Muscle of arm (tissue), 12 donors: ENCODE data around the gene JADE2. TPM values are rescaled to one million over a fixed set of nuclear protein-coding genes. Genes with fewer than 3 reads are reported as not detected.
"Not testable (repeated sequence)": the region's sequence is repeated elsewhere in the genome, so short reads cannot be mapped to it uniquely, and the experiment has no call there.

Source experiments
- DNase-seq: peaks from one replicate; pipeline ENCODE4 v3.0.0-alpha.2; 2013
- polyA plus RNA-seq, 12 donors: library from polyadenylated mRNA; unstranded; fragments of 120-200 nt; gene quantifications; one replicate each; pipeline ENCODE4 v1.2.1, GENCODE V29; 2013; ENCODE audit not compliant: insufficient read length in 12 of 12

The JADE2 gene
- polyA plus RNA-seq, 12 donors = 0.53 to 15.4 (median 0.92) TPM; not detected in 1

DNA sequence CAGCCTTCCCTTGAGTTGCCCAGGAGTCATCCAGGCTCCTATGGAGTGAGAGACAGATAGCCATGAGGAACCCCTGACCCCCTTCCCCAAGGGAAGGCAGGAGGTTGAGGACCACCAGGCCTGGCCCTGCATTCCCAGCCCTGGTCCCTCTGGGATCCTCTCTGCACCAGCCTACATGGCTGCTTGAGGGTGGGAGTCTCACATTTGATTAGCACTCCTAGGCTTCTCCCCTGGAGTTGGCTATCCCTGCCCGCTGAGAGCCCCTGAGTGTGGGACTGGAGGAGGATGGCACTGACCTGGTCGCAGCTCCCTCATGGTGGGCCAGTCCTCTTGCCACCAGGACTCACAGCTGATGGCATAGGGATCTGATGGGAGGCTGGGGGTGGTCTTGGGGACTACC lies 60.5 kb downstream of the JADE2 start:
- no peak for DNase-seq

DNA sequence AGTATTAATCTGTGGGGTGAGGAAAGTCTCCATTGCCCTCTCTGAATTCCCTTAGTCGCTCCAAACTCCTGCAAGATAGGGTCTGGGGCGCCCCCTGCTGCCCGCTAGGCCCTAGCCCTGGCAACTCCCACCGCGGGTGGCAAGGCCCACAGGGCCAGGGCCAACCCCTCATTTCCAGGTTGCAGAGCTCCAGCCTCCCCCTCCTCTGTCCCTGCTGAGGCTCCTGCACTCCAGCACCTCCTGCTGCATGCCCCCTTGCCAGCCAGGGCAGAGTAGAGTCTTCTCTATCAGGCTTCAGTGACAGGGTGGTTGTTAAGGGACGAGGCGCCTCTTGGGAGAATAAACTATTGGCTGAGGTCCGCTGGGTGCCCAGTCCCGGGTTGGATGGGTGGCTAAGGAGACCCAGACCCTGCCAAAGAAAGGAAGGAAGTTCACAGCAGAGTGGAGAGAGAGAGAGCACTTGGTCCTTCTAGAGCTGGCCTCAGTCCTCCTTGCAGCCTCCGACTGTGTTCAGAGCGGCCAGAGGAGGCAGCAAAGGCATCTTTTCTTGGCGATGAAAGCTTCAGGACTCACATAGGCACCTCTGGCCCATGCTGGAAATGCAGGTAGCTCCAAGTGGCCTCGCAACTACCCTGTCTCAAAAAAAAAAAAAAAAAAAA lies 61.5 kb downstream of the JADE2 start:
- DNase-seq = no peak

DNA sequence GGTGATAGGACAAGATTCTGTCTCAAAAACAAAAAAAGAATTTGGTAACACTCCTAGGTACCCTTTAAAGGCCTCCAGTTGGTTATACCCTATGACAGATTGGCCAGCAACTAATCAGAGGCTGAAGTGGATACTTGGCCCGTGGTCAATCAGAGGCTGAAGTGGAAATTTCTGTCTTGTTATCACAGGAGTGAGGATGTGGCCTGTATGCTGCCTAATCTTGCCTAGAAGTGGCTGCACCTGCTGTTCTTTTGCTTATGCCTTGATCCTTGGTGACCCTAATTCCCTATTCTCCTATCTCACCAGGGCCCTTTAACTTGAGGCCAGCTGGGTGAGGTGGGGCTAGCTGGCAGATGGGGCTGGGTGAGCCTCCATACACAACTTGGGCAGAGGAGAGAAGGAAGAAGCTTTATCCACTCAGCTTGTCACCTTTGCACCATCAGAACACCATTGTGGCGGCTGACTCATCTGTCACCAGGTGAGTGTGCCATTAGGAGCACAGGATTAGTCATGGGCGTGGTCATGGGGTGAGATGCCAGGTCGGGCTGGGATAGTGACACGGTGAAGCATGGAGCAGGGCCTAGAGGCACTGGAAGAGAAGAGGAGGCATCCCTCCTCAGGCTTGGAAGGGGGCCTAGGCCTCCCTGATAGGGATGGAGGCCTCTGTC lies 65.7 kb downstream of the JADE2 start:
- DNase-seq = no peak

DNA sequence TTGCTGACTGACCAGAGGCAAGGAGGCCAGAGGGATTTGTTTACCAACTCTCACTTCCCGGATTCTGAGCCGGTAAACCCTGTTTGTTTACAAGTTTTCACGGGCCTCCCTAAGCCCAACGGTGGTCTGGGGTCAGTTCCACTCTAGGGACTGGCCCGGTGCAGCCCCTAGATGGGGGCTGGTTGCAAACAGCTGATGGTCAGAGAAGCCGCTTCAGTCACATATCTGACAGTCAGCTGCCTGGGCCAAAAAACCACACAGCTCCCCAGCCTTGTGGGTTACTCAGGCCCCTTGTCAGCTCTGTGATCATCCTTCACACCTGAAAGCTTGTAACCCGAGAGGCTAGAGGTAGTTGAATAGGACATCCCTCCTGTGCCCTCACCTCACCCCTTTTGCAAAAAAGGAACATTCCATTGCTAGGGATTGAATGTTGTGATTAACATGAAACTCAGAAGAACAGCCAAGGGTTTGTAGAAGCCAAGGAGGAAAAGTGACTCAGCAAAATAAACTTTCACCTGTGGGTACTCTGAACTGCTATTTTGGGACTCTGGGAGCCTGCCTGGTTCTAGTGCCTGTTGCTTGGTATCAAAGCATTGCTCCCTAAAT lies 66.8 kb downstream of the JADE2 start:
- DNase-seq = no peak

DNA sequence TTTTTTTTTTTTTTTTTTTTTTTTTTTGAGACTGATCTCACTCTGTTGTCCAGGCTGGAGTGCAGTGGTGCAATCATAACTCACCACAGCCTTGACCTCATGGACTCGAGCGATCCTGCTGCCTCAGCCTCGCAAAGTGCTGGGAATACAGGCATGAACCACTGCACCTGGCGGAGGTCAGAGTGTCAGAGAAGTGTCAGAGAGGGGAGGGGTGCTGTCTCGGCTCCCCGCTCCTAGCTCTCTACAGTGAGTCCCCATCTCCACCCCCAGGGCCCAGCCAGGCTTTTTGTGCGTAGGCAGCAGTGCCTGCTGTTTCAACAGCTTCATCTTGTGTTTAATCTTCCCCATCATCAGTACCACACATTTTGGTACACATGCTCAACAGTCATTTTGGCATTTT lies 68.9 kb downstream of the JADE2 start:
- DNase-seq = no peak

DNA sequence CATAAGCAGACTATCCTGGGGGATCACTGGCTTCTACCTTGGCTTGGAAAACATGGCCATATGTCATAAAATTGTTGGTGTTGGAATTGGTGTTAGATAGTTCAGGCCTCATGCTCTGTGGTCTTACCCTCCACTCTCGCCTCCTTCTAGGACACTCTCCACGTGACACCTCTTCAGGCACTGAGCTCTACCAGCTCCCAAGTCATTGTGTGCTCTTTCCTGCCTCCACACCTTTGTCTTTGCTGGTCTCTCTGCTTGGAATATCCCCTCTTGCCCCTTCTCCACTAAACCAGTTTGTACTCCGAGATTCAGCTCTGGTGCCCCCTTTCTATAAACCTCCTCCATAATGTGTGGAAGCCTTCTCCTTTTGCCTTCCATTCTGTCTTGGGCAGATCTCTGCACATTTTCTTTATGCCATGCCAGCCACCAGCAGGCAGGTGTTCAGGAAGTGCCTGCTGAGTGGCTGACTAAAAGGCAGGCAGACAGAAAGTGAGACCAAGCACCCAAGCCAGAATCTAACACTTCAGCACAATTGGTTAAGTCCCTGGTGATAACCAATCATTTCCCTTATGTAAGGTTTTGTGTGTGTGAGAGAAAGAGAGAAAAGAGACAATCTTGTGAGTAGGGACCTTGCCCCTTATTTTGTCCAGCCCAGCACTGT lies 69.5 kb downstream of the JADE2 start:
- DNase-seq = no peak

DNA sequence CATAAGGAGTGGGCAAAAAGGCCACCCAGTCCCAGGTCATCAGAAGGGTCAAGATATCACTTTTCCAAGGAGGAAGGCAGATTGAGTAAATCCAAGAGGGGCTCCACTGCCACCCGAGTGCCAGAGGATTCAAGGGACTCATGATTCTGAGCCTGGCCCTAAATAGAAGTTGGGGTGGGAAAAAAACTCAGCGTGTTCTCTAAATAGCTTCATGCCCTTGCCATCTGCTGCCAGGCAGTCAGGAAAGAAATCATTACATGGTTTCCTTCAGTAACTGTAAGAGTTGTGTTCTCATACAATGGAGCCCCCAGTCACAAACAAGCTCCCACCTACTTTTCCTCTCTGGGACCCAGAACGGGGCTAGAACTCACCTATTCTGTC lies 70.0 kb downstream of the JADE2 start:
- DNase-seq = no peak

DNA sequence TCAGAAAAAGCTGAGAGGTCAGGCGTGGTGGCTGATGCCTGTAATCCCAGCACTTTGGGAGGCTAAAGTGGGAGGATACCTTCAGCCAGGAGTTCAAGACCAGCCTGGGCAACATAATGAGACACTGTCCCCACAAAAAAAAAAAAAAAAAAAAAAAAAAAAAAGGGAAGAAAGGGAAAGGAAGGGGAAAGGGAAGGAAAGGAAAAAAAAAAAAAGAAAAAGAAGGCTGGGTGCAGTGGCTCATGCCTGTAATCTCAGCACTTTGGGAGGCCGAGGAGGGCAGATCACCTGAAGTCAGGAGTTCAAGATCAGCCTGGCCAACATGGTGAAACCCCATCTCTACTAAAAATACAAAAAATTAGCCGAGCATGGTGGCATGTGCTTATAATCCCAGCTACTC lies 74.3 kb downstream of the JADE2 start:
- not testable (repeated sequence) for DNase-seq

DNA sequence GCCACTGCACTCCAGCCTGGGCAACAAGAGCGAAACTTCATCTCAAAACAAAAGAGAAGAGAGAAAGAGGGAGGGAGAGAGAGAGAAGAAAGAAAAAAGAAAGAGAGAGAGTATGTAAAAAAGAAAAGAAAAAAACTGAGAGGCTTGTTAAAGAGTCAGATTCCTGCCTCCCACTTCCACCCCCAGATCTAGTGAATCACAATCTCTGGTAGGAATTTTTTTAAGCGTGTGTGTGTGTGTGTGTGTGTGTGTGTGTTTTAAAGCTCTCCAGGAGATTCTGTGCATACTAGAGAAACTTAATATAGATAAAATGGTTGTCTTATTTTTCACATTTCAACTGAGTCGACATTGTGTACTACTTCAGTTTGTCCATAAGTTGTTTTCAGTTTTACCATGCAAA lies 75.1 kb downstream of the JADE2 start:
- DNase-seq = no peak

DNA sequence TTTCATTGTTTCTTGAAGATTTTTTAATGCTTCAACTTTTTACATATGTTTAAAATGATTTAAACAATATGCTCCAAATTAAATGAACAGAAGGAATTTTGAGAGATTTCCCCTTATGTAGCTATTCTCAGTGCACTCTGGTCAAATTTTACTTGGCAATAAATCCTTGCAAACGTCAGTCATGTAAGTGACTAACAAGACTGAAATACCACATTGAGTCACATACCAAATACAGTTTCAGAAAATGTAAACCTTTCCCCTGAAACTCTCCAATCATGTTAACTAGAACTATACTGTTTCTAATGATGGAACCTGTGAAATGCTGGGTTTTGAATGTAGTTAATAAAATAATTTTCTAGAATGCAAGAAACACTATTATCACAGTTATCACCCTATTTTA lies 77.6 kb downstream of the JADE2 start:
- no peak for DNase-seq

DNA sequence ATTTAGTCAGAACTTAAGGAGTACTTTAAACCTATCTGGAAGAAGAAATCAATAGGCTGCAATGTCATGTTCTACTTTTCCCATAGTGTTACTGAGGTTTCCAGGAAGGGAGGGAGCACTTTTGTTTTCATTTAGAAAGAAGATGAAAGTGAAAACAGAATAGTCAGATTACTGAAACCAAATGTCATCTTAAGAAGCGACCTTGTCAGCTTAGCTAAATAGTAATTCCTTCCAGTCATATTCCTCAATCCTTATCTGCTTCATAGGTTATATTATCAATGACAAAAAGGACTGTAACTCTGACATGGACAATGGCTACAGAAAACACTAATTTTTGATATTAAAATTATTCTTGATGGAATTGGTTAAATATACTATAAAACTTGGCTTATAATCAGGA lies 79.4 kb downstream of the JADE2 start:
- DNase-seq = no peak

DNA sequence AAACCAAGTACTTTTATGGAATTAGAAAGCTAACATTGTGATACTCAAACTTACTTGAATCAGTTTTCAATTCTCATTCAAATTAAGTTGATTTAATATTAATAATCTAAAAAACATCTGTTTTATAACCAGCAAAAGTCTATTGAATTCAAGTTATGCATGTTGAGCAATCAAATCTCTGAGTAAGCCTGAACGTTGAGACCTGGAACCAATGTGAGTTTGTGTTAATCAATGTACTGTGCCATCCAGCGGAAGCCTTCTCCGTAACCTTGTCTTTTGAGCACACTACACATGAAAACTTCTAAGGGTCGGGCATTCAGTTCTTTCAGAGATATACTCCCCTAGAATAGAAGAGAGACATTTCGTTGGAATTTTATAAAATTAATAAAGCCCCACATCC lies 81.3 kb downstream of the JADE2 start:
- DNase-seq = no peak

DNA sequence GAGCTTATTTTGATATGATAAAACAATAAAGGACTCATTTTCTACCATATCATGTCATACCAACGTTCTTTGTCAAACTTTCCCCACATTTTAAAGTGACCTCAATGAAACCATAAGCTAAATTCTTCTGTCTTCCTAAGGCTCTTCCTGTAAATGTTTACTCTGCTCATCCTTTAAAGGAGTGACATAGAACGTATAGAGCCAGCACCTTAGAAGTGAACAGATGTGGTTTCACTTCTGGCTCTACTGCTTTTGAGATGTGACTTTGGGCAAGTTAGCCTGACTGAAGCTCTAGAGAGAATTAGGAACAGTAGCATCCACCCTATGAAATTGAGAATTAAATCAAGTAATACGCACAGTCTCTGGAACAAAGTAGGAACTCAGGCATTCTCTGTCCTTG lies 83.1 kb downstream of the JADE2 start:
- DNase-seq = no peak

DNA sequence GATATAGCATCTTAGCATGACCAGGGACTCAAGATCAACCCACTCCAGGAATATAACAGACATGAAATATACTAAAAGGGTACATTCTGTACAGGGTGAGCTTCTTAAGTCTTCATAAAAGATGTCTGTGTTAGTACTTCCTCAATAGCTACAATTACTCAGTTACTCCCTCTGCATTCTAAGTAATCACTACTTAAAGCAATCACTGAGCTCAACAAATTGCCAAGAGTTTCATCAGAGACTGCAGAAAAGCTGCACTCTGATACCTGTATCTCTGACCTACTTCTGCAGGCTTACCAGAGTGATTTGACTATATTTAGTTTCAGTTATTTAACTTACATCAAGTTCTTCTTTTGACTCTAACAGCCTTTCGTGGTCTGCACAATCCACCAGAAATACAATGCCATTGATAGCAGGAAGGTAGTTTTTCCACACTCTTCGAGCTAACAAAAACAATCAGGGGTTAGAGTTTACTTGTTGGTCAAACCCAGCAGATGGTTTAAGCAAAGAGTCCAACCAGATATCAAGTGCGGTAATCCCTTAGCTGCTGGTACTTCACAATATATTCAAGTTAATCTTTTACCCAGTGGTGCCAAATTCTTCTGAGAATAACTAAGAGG lies 83.9 kb downstream of the JADE2 start:
- no peak for DNase-seq

DNA sequence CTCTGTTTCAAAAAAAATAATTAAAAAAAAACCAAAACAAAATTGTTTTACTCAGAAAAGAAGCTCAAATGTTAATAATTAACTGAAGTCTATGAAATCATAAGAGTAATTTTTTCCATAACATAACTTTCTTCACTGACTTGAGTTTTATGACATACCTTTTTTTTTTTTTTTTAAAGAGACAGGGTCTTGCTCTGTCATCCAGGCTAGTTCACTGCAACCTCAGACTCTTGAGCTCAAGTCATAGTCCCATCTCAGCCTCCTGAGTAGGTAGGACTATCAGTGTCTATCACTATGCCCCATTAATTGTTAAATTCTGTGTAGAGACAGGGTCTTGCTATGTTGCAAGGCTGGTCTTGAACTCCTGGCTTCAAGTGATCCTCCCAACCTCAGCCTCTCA lies 85.3 kb downstream of the JADE2 start:
- DNase-seq = no peak

DNA sequence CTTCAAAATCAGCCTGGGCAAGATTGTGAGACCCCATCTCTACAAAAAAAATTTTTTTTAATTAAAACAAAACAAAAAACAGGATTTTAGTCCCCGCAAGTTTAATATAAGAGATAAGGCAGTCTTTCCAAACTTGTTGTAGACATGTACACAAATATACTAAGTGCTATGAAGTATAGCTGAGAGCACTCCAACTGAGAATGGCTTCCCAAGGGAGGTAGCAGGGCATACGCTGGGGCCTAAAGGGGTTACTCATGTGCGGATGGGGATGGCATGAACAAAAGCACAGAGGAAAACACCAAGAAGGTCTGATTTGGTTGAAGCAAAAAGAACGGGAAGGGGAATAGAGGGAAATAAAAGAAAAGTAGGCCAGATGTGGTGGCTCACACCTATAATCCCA lies 86.0 kb downstream of the JADE2 start:
- no peak for DNase-seq

DNA sequence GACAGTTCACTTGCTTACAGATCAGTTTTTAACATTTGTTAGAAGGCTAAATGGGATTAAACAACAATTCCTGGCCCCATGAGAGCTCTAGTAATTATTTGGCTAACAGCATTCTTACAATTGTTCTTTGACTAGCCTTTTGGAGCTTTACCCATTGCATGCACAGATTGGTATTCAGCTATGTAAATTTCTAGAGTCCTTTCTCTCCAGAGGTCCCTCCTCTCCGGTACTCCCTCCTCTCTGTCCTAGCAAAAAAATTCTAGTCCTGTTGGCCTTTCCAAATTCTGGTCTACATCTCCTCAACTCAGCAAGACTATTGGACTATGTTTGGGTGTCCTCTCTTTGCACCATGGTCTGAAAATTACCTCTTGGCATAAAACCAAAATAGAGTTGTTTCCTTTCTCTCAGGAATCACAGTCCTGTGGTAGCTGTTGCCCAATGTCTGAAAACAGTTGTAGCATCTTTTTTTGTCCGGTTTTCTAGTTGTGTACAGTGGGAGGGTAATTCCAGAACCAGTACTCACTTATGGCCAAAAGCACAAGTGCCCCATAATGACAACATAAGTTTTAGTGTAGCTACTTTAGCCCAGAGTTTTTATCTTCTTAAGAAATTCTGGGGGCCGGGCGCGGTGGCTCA lies 89.1 kb downstream of the JADE2 start:
- no peak for DNase-seq

DNA sequence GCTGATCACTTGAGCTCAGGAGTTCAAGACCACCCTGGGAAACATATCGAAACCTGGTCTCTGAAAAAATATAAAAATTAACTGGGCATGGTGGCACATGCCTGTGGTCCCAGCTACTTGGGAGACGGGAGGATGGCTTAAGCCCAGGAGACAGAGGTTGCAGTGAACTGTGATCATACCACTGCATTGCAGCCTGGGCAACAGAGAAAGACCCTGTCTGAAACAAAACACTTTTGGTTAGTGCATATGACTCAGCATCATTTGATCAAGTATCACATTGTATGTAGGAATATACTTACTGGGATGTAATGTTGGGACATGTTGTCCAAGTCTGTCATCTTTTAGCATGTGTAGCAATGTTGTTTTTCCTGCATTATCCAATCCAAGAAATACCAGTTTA lies 95.2 kb downstream of the JADE2 start:
- DNase-seq = no peak

DNA sequence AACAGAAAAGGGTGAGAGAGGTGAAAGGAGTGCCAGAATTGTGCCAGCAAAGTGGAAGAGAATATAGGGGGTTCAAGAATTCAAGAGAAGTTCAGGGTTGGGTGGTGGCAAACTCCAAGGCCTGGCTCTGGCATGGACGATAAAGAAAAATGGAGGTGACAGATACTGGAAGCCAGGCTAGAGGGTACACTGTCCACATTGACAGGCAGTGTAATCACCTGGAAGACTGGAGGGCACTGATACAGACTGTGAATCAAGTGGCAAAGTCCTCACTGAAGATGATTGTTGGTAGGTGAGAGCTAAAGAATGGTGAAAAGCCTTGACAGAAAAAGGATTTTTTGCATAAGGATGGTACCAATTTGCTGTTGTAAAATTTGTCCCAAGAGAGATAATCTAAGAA lies 100.1 kb downstream of the JADE2 start:
- no peak for DNase-seq

DNA sequence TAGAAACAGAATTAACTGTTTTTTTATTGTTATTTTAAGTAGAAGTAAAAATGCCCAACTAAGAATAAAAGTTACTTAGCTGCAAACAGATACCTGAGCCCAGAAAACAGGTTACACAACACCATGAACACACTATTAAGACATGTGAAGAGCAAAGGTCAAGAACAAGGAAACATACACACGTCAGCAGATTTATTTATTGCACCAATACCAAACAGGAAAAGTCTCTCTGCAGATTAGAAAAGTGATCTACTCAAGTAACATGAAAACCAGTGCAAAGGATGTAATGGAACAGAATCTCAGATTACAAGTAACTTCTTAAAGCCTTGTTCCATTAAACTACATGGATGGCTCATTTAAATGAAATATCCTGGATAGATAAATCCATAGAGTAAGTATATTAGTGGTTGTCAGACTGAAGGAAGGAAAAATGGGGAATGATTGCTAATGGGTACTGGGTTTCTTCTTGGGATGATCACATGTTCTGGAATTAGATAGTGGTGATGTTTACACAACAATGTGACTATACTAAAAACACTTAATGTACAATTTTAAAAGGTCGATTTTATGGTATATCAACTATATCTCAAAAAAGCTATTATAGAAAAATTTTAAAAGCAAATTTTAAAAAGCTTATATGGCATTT lies 101.0 kb downstream of the JADE2 start:
- DNase-seq = no peak
